GM12878 (cell line): ENCODE results near the gene DUSP12.

Experiments used
- ELK1 ChIP-seq: IDR thresholded peaks from 2 replicates; pipeline ENCODE4 v1.6.1; 2012; ENCODE audit warnings: low read depth, low read length, improper control_type of control experiment
- NFYB ChIP-seq: IDR thresholded peaks from 2 replicates; pipeline ENCODE4 v1.6.1; 2011; ENCODE audit warnings: low read depth, mild to moderate bottlenecking, low read length, improper control_type of control experiment, moderate library complexity; ENCODE audit not compliant: insufficient read depth

DNA sequence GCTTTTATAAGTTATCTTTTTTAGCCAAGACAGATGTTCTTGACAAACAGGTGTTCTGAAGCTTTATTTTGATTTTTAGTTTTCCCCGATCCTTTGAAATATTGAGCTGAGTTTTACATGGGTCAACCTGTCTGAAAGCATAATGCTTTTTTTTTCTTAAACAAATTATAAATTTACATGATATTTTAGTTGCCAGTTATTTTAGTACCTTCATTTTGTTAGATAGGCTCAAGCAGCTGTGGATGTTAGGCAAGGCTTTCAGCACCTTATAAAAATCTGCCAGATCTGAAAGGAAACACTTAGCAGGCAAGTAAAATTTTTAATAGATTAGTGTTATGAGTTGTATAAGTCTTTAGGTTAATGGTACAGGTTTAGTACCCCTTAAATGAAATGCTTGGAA is 50.2 kb downstream of the DUSP12 start:
- TF ChIP-seq ELK1 = no peak
- TF ChIP-seq NFYB = no peak
